ENCODE results near the gene NAA15.
"Not testable (repeated sequence)": the region's sequence is repeated elsewhere in the genome, so short reads cannot be mapped to it uniquely, and the experiment has no call there.

Gene NAA15

GRCh38 chr4:139419388-139419914 is 118.1 kb downstream of the NAA15 start:
- H3K9me3 ChIP-seq (ENCODE audit: low read length), result no peaks in the 10 kb centered on the region

GRCh38 chr4:139420652-139421051 is 119.3 kb downstream of the NAA15 start:
- no peak overlapping the region for H3K27ac ChIP-seq (ENCODE audit: low read depth, low read length)
- no peaks in the 10 kb centered on the region for H3K36me3 ChIP-seq (ENCODE audit: insufficient read depth, low read length)
- H3K9me3 ChIP-seq (ENCODE audit: low read length), result no peaks in the 10 kb centered on the region
- no peak overlapping the region for H3K4me3 ChIP-seq (ENCODE audit: low read depth in 1 of 2, low read length in 2 of 2)
- no peaks in the 10 kb centered on the region for H3K27me3 ChIP-seq (ENCODE audit: control insufficient read depth in 1 of 2, insufficient read depth in 2 of 2, low read length in 2 of 2)
- peaks cover 6% of the 10 kb centered on the region for H3K4me1 ChIP-seq (ENCODE audit: insufficient read depth, low read length)
- H3K9ac ChIP-seq (ENCODE audit: low read length), result no peak overlapping the region

More at GRCh38 chr4:139419388-139419914, 118.1 kb downstream of the NAA15 start:
- Histone ChIP-seq H3K4me1 (ENCODE audit: insufficient read depth, low read length) (peaks cover 6% of the 10 kb centered on the region), H3K36me3 (ENCODE audit: insufficient read depth, low read length) (no peaks in the 10 kb centered on the region), H3K27ac (ENCODE audit: low read depth, low read length) (no peak overlapping the region), H3K9ac (ENCODE audit: low read length) (no peak overlapping the region), H3K4me3 (ENCODE audit: low read depth in 1 of 2, low read length in 2 of 2) (no peak overlapping the region), H3K27me3 (ENCODE audit: control insufficient read depth in 1 of 2, insufficient read depth in 2 of 2, low read length in 2 of 2) (no peaks in the 10 kb centered on the region)

- Histone ChIP-seq H3K9me3 (ENCODE audit: low read length) (no peaks in the 10 kb centered on the region), H3K9ac (ENCODE audit: low read length) (no peak overlapping the region), H3K4me1 (ENCODE audit: insufficient read depth, low read length) (no peaks in the 10 kb centered on the region), H3K4me3 (ENCODE audit: low read depth in 1 of 2, low read length in 2 of 2) (no peak overlapping the region), H3K36me3 (ENCODE audit: insufficient read depth, low read length) (no peaks in the 10 kb centered on the region), H3K27ac (ENCODE audit: low read depth, low read length) (no peak overlapping the region), H3K27me3 (ENCODE audit: control insufficient read depth in 1 of 2, insufficient read depth in 2 of 2, low read length in 2 of 2) (no peaks in the 10 kb centered on the region)
Observed at GRCh38 chr4:139436122-139436521, 134.8 kb downstream of the NAA15 start.

- H3K4me1 ChIP-seq (ENCODE audit: insufficient read depth, low read length), result no peaks in the 10 kb centered on the region
- H3K9ac ChIP-seq (ENCODE audit: low read length), result no peak overlapping the region
- H3K36me3 ChIP-seq (ENCODE audit: insufficient read depth, low read length), result no peaks in the 10 kb centered on the region
- H3K4me3 ChIP-seq (ENCODE audit: low read depth in 1 of 2, low read length in 2 of 2), result no peak overlapping the region
- H3K9me3 ChIP-seq (ENCODE audit: low read length), result no peaks in the 10 kb centered on the region
- H3K27ac ChIP-seq (ENCODE audit: low read depth, low read length), result no peak overlapping the region
- H3K27me3 ChIP-seq (ENCODE audit: control insufficient read depth in 1 of 2, insufficient read depth in 2 of 2, low read length in 2 of 2), result no peaks in the 10 kb centered on the region
Observed at GRCh38 chr4:139438141-139438540, 136.8 kb downstream of the NAA15 start.

- Histone ChIP-seq H3K9ac (ENCODE audit: low read length) (no peak overlapping the region), H3K4me1 (ENCODE audit: insufficient read depth, low read length) (no peaks in the 10 kb centered on the region), H3K9me3 (ENCODE audit: low read length) (no peaks in the 10 kb centered on the region), H3K4me3 (ENCODE audit: low read depth in 1 of 2, low read length in 2 of 2) (no peak overlapping the region), H3K27me3 (ENCODE audit: control insufficient read depth in 1 of 2, insufficient read depth in 2 of 2, low read length in 2 of 2) (no peaks in the 10 kb centered on the region), H3K36me3 (ENCODE audit: insufficient read depth, low read length) (no peaks in the 10 kb centered on the region), H3K27ac (ENCODE audit: low read depth, low read length) (no peak overlapping the region)
Observed at GRCh38 chr4:139441029-139441428, 139.7 kb downstream of the NAA15 start.

- no peaks in the 10 kb centered on the region for H3K27me3 ChIP-seq (ENCODE audit: control insufficient read depth in 1 of 2, insufficient read depth in 2 of 2, low read length in 2 of 2)
- H3K4me1 ChIP-seq (ENCODE audit: insufficient read depth, low read length), result no peaks in the 10 kb centered on the region
- H3K27ac ChIP-seq (ENCODE audit: low read depth, low read length), result no peak overlapping the region
- no peaks in the 10 kb centered on the region for H3K9me3 ChIP-seq (ENCODE audit: low read length)
- H3K4me3 ChIP-seq (ENCODE audit: low read depth in 1 of 2, low read length in 2 of 2), result no peak overlapping the region
- H3K9ac ChIP-seq (ENCODE audit: low read length), result no peak overlapping the region
- no peaks in the 10 kb centered on the region for H3K36me3 ChIP-seq (ENCODE audit: insufficient read depth, low read length)
Observed at GRCh38 chr4:139443661-139444060, 142.4 kb downstream of the NAA15 start.

- H3K9ac ChIP-seq (ENCODE audit: low read length); H3K36me3 ChIP-seq (ENCODE audit: insufficient read depth, low read length); H3K27me3 ChIP-seq (ENCODE audit: control insufficient read depth in 1 of 2, insufficient read depth in 2 of 2, low read length in 2 of 2); H3K27ac ChIP-seq (ENCODE audit: low read depth, low read length); H3K4me3 ChIP-seq (ENCODE audit: low read depth in 1 of 2, low read length in 2 of 2); H3K4me1 ChIP-seq (ENCODE audit: insufficient read depth, low read length); H3K9me3 ChIP-seq (ENCODE audit: low read length): not testable (repeated sequence)
Observed at GRCh38 chr4:139444881-139445280, 143.6 kb downstream of the NAA15 start.

GRCh38 chr4:139447078-139447477 is 145.8 kb downstream of the NAA15 start:
- not testable (repeated sequence) for H3K4me3 ChIP-seq (ENCODE audit: low read depth in 1 of 2, low read length in 2 of 2); H3K27ac ChIP-seq (ENCODE audit: low read depth, low read length); H3K9me3 ChIP-seq (ENCODE audit: low read length); H3K9ac ChIP-seq (ENCODE audit: low read length); H3K27me3 ChIP-seq (ENCODE audit: control insufficient read depth in 1 of 2, insufficient read depth in 2 of 2, low read length in 2 of 2); H3K36me3 ChIP-seq (ENCODE audit: insufficient read depth, low read length); H3K4me1 ChIP-seq (ENCODE audit: insufficient read depth, low read length)

- Histone ChIP-seq H3K4me3 (ENCODE audit: low read depth in 1 of 2, low read length in 2 of 2) (no peak overlapping the region), H3K9ac (ENCODE audit: low read length) (no peak overlapping the region), H3K36me3 (ENCODE audit: insufficient read depth, low read length) (no peaks in the 10 kb centered on the region), H3K27ac (ENCODE audit: low read depth, low read length) (no peak overlapping the region), H3K9me3 (ENCODE audit: low read length) (no peaks in the 10 kb centered on the region), H3K4me1 (ENCODE audit: insufficient read depth, low read length) (peaks cover 24% of the 10 kb centered on the region), H3K27me3 (ENCODE audit: control insufficient read depth in 1 of 2, insufficient read depth in 2 of 2, low read length in 2 of 2) (no peaks in the 10 kb centered on the region)
Observed at GRCh38 chr4:139450586-139450985, 149.3 kb downstream of the NAA15 start.

- Histone ChIP-seq H3K36me3 (ENCODE audit: insufficient read depth, low read length) (no peaks in the 10 kb centered on the region), H3K4me1 (ENCODE audit: insufficient read depth, low read length) (peaks cover 35% of the 10 kb centered on the region), H3K4me3 (ENCODE audit: low read depth in 1 of 2, low read length in 2 of 2) (no peak overlapping the region), H3K9me3 (ENCODE audit: low read length) (no peaks in the 10 kb centered on the region), H3K27me3 (ENCODE audit: control insufficient read depth in 1 of 2, insufficient read depth in 2 of 2, low read length in 2 of 2) (no peaks in the 10 kb centered on the region), H3K27ac (ENCODE audit: low read depth, low read length) (no peak overlapping the region), H3K9ac (ENCODE audit: low read length) (no peak overlapping the region)
Observed at GRCh38 chr4:139451997-139452396, 150.7 kb downstream of the NAA15 start.

- Histone ChIP-seq H3K27ac (ENCODE audit: low read depth, low read length) (peak overlapping the region; percentile 94), H3K9me3 (ENCODE audit: low read length) (no peaks in the 10 kb centered on the region), H3K4me1 (ENCODE audit: insufficient read depth, low read length) (peaks cover 41% of the 10 kb centered on the region), H3K4me3 (ENCODE audit: low read depth in 1 of 2, low read length in 2 of 2) (peak overlapping the region; percentile 70 to 99), H3K27me3 (ENCODE audit: control insufficient read depth in 1 of 2, insufficient read depth in 2 of 2, low read length in 2 of 2) (no peaks in the 10 kb centered on the region), H3K36me3 (ENCODE audit: insufficient read depth, low read length) (no peaks in the 10 kb centered on the region), H3K9ac (ENCODE audit: low read length) (peak overlapping the region; percentile 95)
Observed at GRCh38 chr4:139453041-139453370, 151.7 kb downstream of the NAA15 start.

- peak overlapping the region; percentile 94 for H3K27ac ChIP-seq (ENCODE audit: low read depth, low read length)
- H3K4me3 ChIP-seq (ENCODE audit: low read depth in 1 of 2, low read length in 2 of 2), result peak overlapping the region; percentile 70 to 99
- H3K9ac ChIP-seq (ENCODE audit: low read length), result peak overlapping the region; percentile 98
- no peaks in the 10 kb centered on the region for H3K36me3 ChIP-seq (ENCODE audit: insufficient read depth, low read length)
- no peaks in the 10 kb centered on the region for H3K9me3 ChIP-seq (ENCODE audit: low read length)
- no peaks in the 10 kb centered on the region for H3K27me3 ChIP-seq (ENCODE audit: control insufficient read depth in 1 of 2, insufficient read depth in 2 of 2, low read length in 2 of 2)
- H3K4me1 ChIP-seq (ENCODE audit: insufficient read depth, low read length), result peaks cover 41% of the 10 kb centered on the region
Observed at GRCh38 chr4:139453371-139454110, 152.2 kb downstream of the NAA15 start.
